Endodermal cell (in vitro differentiated cells): Measurements from ENCODE around the gene IFI6. TPM values are rescaled to one million over a fixed set of nuclear protein-coding genes. Genes with fewer than 3 reads are reported as not detected.
A peak's percentile ranks its signal among the peaks of the same experiment; 100 is the strongest.

Experiments
- DNase-seq: peaks from one replicate; pipeline ENCODE4 v3.0.0-alpha.2; 2017
- H3K27ac ChIP-seq: 2 replicates; pipeline ENCODE4 v1.5.1; 2013; ENCODE audit warnings: mild to moderate bottlenecking, low read depth, low read length, moderate library complexity
- H3K27me3 ChIP-seq: 2 replicates; pipeline ENCODE4 v1.6.1; 2013; ENCODE audit warnings: mild to moderate bottlenecking, low read length, moderate library complexity; ENCODE audit not compliant: insufficient read depth, control insufficient read depth, poor library complexity, severe bottlenecking
- H3K36me3 ChIP-seq: 2 replicates; pipeline ENCODE4 v1.7.0; 2013; ENCODE audit warnings: mild to moderate bottlenecking, low read length, moderate library complexity; ENCODE audit not compliant: control insufficient read depth, insufficient read depth
- H3K4me1 ChIP-seq: one replicate; pipeline ENCODE4 v1.7.0; 2013; ENCODE audit warnings: low read length; ENCODE audit not compliant: control insufficient read depth, insufficient read depth
- H3K4me3 ChIP-seq: 2 replicates; pipeline ENCODE4 v1.5.1; 2013; ENCODE audit warnings: mild to moderate bottlenecking, low read length, moderate library complexity
- H3K9ac ChIP-seq: 2 replicates; pipeline ENCODE4 v1.6.1; 2013; ENCODE audit warnings: mild to moderate bottlenecking, low read length, moderate library complexity; ENCODE audit not compliant: poor library complexity, severe bottlenecking; ENCODE audit errors: extremely low read depth
- H3K9me3 ChIP-seq: 2 replicates; pipeline ENCODE4 v1.6.1; 2013; ENCODE audit warnings: mild to moderate bottlenecking, low read length, moderate library complexity; ENCODE audit not compliant: control insufficient read depth
- H3K27ac Mint-ChIP-seq: 2 replicates; pipeline ENCODE4 v1.8.0; 2020; ENCODE audit warnings: mixed read lengths
- H3K27me3 Mint-ChIP-seq: 2 replicates; pipeline ENCODE4 v1.8.0; 2021; ENCODE audit warnings: mild to moderate bottlenecking, mixed read lengths; ENCODE audit not compliant: insufficient read depth
- H3K36me3 Mint-ChIP-seq: 2 replicates; pipeline ENCODE4 v1.8.0; 2020; ENCODE audit warnings: low read depth, mixed read lengths
- H3K4me1 Mint-ChIP-seq: 2 replicates; pipeline ENCODE4 v1.8.0; 2020; ENCODE audit warnings: mixed read lengths
- H3K4me3 Mint-ChIP-seq: 2 replicates; pipeline ENCODE4 v1.8.0; 2020; ENCODE audit warnings: mild to moderate bottlenecking, moderate library complexity, mixed read lengths
- H3K9me3 Mint-ChIP-seq: 2 replicates; pipeline ENCODE4 v1.8.0; 2020; ENCODE audit warnings: mild to moderate bottlenecking, mixed read lengths
- WGBS, 2 experiments: methylation state at CpG; one replicate each; pipeline versions ENCODE4 v1.1.5 to v1.1.7; 2013; ENCODE audit warnings: missing lambda C conversion rate in 2 of 2, mixed read lengths in 1 of 2; ENCODE audit not compliant: insufficient coverage in 1 of 2, insufficient read length in 1 of 2; 5-methylcytosine and 5-hydroxymethylcytosine counted together
- total RNA-seq, 2 donors: library from RNA; stranded (reverse); fragmentation: NEBNext Ultra II Directional in 1 of 2; extraction: Animal tissue kit (Norgen Biotek cat#: 25700) in 1 of 2; gene quantifications; 2 replicates in 1 of 2; 3 replicates in 1 of 2; pipeline ENCODE4 v1.2.1, GENCODE V29; 2021
- TF ChIP-seq, protein P1 (sequence below): fragments of 200-600 bp; sonication (generic); conservative IDR thresholded peaks from 2 replicates; pipeline ENCODE4 v1.5.0; 2021; ENCODE audit warnings: antibody characterized with exemption, mild to moderate bottlenecking

Gene IFI6
- total RNA-seq, 2 donors from 2014 or later: 0.71 to 1.1 TPM

DNA sequence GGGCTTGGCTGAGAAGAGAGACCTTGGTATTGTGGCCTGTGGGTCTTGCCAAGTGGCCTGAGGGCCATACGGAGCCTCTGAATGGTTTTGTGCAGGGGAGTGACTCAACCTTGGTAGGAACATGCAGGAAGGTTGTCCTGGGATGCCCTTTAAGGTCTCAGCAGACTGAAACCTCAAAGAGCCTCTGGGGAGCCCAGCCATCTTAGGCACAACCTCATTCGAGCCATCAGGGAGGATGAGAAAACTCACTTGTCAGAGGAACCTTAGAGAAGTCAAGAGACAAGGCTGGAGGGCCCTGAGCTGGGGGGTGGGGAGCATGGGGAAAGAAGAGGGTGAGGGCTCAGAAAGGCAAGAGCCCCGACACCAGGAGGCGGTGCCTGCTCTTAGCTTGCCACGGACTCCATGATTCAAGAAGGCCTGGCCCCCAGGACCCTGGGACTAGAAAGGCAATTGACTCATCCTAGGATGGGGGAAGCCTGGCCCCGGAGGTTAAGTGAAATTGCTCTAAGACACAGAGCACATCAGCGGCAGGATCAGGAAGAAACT lies 13.0 kb downstream of the IFI6 start:
- peak overlapping the region; percentile 73 for H3K4me3 ChIP-seq
- H3K4me1 ChIP-seq: no peaks in the 10 kb centered on the region
- no peaks in the 10 kb centered on the region for H3K27me3 Mint-ChIP-seq
- no peaks in the 10 kb centered on the region for H3K36me3 ChIP-seq
- H3K27ac ChIP-seq: no peak overlapping the region
- H3K9ac ChIP-seq: no peak overlapping the region
- H3K36me3 Mint-ChIP-seq: no peaks in the 10 kb centered on the region
- TF ChIP-seq, protein P1, sequence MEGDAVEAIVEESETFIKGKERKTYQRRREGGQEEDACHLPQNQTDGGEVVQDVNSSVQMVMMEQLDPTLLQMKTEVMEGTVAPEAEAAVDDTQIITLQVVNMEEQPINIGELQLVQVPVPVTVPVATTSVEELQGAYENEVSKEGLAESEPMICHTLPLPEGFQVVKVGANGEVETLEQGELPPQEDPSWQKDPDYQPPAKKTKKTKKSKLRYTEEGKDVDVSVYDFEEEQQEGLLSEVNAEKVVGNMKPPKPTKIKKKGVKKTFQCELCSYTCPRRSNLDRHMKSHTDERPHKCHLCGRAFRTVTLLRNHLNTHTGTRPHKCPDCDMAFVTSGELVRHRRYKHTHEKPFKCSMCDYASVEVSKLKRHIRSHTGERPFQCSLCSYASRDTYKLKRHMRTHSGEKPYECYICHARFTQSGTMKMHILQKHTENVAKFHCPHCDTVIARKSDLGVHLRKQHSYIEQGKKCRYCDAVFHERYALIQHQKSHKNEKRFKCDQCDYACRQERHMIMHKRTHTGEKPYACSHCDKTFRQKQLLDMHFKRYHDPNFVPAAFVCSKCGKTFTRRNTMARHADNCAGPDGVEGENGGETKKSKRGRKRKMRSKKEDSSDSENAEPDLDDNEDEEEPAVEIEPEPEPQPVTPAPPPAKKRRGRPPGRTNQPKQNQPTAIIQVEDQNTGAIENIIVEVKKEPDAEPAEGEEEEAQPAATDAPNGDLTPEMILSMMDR: no peak
- no peaks in the 10 kb centered on the region for H3K9me3 Mint-ChIP-seq
- peaks cover 16% of the 10 kb centered on the region for H3K4me1 Mint-ChIP-seq
- no peaks in the 10 kb centered on the region for H3K9me3 ChIP-seq
- H3K27ac Mint-ChIP-seq: no peak overlapping the region
- peak overlapping the region; percentile 60 for H3K4me3 Mint-ChIP-seq
- WGBS, 2 experiments: 63 to 67% methylated on average over 6 to 7 of the region's 7 CpGs
- DNase-seq: peak; percentile 75
- H3K27me3 ChIP-seq: no peaks in the 10 kb centered on the region

- Histone ChIP-seq H3K4me3 (no peak overlapping the region), H3K4me1 (no peaks in the 10 kb centered on the region), H3K27ac (no peak overlapping the region), H3K27me3 (no peaks in the 10 kb centered on the region), H3K9ac (no peak overlapping the region), H3K9me3 (no peaks in the 10 kb centered on the region), H3K36me3 (no peaks in the 10 kb centered on the region)
- peaks cover 9% of the 10 kb centered on the region for H3K4me1 Mint-ChIP-seq
- H3K9me3 Mint-ChIP-seq: no peaks in the 10 kb centered on the region
- WGBS, 2 experiments: 78% methylated on average over 5 to 7 of the region's 7 CpGs
- no peak overlapping the region for H3K4me3 Mint-ChIP-seq
- no peaks in the 10 kb centered on the region for H3K27me3 Mint-ChIP-seq
- H3K27ac Mint-ChIP-seq: no peak overlapping the region
- TF ChIP-seq, protein P1: peak; percentile 34
- peak; percentile 93 for DNase-seq
- no peaks in the 10 kb centered on the region for H3K36me3 Mint-ChIP-seq
Measured at GRCh38 chr1:27656157-27656893, 15.7 kb downstream of the IFI6 start.

DNA sequence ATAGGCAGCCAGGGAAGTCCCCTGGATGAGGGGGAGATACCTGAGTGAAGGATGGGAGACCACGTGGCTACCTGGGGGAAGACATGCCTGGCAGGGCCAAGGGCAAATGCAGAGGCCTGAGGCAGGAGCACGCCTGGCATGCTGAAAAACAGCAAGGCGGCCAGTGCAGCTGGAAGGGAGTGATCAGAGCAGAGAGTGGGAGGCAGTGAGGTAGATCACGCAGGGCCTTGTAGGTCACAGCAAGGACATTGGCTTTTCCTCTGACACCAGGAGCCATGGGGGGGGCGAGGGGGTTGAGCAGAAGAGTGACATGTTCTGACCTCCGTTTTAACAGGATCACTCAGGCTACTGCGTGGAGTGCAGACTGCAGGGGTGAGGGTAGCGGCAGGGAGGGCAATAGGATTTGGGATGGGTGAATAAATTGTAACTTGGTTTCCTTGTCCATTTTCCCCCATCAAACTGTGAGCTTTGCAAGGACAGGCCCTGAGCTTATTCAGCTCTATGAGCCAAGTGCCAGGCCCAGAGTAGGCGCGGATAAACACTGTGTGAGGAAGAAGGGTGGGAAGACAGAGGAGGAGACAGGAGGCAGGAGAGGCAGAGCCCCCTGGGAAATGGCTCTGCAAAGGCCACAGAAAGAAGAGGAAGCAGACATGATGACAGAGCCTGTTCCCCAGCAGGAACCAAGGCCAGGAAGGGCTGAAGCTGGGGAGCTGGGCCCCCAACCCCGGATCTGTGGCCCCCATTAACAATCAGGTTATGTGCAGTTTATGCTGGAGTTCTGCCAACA lies 16.6 kb downstream of the IFI6 start:
- no peaks in the 10 kb centered on the region for H3K27me3 ChIP-seq
- H3K9ac ChIP-seq: no peak overlapping the region
- H3K4me3 ChIP-seq: no peak overlapping the region
- H3K4me1 ChIP-seq: no peaks in the 10 kb centered on the region
- H3K9me3 ChIP-seq: no peaks in the 10 kb centered on the region
- DNase-seq: peak; percentile 72
- TF ChIP-seq, protein P1: no peak
- H3K4me3 Mint-ChIP-seq: no peak overlapping the region
- no peaks in the 10 kb centered on the region for H3K27me3 Mint-ChIP-seq
- peaks cover 18% of the 10 kb centered on the region for H3K4me1 Mint-ChIP-seq
- H3K9me3 Mint-ChIP-seq: no peaks in the 10 kb centered on the region
- no peaks in the 10 kb centered on the region for H3K36me3 ChIP-seq
- H3K36me3 Mint-ChIP-seq: no peaks in the 10 kb centered on the region
- peak overlapping the region; percentile 57 for H3K27ac ChIP-seq
- WGBS, 2 experiments: 58 to 68% methylated on average over 5 to 11 of the region's 11 CpGs
- peak overlapping the region; percentile 35 for H3K27ac Mint-ChIP-seq
